Measurements from ENCODE around the gene FLNC. TPM values are rescaled to one million over a fixed set of nuclear protein-coding genes. Genes with fewer than 3 reads are reported as not detected.
A peak's percentile ranks its signal among the peaks of the same experiment; 100 is the strongest.

The FLNC gene
- polyA plus RNA-seq, 1 of the 3 experiments (the other 2 are of a cell fraction) = 43.7 TPM

DNA sequence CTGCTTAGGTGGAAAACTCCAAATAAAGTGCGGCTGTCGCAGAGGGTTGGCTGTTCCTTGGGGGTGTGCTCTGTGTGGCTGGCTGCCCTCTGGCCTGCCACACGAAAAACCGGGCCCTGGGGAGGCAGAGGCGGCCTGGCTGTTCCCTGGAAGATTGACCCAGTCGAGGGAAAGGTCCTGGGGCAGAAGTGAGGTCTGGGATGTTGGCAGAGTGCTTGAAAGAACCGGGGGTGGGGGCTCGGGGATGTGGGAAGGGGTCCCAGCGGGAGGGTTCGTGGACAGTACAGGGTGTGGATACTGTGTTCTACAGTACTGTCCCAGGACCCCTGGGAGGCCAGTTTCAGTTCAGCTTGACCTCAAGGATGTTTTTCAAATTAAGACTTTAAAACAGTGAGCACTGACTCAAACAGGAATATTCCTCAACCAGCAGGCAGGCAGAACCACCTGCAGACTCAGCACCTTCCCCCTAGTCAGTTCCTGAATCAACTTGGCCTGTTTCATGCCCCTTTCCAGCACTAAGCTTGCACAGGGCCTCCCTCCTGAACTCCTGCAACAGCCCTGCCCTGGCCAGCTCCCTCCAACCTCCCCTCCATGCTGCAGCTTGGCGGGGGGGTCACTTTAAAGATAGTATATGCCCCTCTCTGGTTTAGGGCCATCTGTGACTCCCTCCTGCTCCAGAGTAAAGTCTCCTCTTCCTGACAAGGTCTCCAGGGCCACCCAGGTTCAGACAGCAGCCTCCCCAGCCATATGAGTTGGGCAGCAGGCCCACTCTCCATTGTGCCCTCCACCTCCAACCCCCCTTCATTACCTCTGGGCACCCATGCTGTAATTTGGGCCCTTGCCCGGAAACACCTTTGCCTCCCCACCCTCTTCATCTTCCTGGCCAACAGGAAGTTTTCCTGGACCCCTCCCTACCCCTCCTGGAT, 29.3 kb downstream of the FLNC start:
- CTCF ChIA-PET = interaction anchor here (2.2 to 2.4 kb wide), 2 partner anchors 20 to 24 kb away, joined by 11 read pairs; no protein-coding TSS in a partner anchor
- 79% methylated on average over 12 of the region's 12 CpGs for WGBS (ENCODE audit: low lambda C conversion rate)
- no peak overlapping the region for H3K4me3 ChIP-seq (ENCODE audit: low read depth in 2 of 2, low read length in 1 of 2)

DNA sequence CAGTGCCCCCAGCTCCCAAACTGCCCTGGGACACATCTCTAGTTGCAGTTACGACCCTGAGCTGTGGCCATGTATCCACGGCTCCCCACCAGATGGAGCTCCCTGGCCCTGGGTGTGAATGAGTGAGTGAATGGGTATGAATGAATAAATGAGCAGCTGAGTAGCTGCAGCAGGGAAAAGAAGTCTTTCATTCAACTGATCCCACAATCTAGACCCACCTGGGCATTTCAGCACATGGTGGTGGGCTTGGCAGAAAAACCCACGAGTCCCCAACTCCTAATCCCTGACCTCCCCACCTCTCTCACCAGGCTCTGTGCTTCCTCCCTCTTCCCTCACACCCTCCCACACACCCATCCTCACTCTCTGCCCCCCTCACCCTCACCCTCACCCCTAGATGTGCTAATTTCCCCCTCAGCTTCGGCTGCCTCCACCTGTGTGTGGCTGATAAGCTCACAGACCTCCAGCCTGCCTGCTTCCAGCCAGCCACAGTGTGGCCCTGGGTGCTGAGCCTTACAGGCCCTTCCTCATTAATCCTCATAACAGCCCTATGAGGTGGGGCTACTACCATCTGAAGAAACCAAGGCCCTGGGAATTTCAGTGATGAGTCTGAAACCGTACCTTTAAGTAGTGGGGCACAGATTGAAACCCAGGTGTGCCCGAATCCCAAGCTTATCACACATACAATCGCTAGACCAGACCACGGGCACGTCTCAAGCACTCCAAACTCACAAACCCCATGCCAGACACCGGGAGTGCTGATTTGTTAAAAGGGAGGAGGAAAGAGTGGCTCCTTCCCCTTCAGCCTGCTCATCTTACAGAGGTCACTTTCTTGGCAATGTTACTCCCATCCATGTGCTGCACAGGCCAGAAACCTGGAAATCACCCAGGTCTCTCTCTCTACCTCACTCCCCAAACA, 30.2 kb downstream of the FLNC start:
- peak overlapping the region; percentile 7 to 27; a peak in 1 of 4 replicates for H3K27ac ChIP-seq (ENCODE audit: low read depth in 2 of 2, low read length in 1 of 2)
- DNase-seq = no peak

More for the DNA sequence above, 29.3 kb downstream of the FLNC start:
- POLR2A ChIA-PET = no interaction called here
- H3K9me2 ChIP-seq = no peaks in the 10 kb centered on the region
- H3K4me1 ChIP-seq (ENCODE audit: control insufficient read depth in 1 of 2, insufficient read depth in 2 of 2, low read depth in 1 of 2, low read length in 1 of 2) = peaks cover 0 to 18% of the 10 kb centered on the region in 2 experiments; a peak in 1 of 4 replicates
- no peaks in the 10 kb centered on the region for H3K9me3 ChIP-seq
- H3K79me2 ChIP-seq (ENCODE audit: insufficient read depth) = peaks cover 18% of the 10 kb centered on the region
- no peak overlapping the region for H3K9ac ChIP-seq
- H3K36me3 ChIP-seq (replicated peaks in 1 of 2; ENCODE audit: control insufficient read depth in 1 of 2, insufficient read depth in 2 of 2, low read length in 1 of 2) = peaks cover 22 to 31% of the 10 kb centered on the region in 2 experiments
- no peak overlapping the region for H3K27ac ChIP-seq (ENCODE audit: low read depth in 2 of 2, low read length in 1 of 2)
- peaks cover 50% of the 10 kb centered on the region for H3F3A ChIP-seq (replicated peaks; ENCODE audit: insufficient read depth)
- H3K4me2 ChIP-seq = no peak overlapping the region
- no peak for DNase-seq
- H4K20me1 ChIP-seq (ENCODE audit: insufficient read depth) = peaks cover 10% of the 10 kb centered on the region
- no peak overlapping the region for H2AFZ ChIP-seq (ENCODE audit: low read depth)
- TF ChIP-seq EP300 (IDR thresholded peaks at IDR 0.05; ENCODE audit: borderline replicate concordance in 1 of 2, low read depth in 1 of 2, low read length in 1 of 2) (no peak), POLR2AphosphoS5 (IDR thresholded peaks at IDR 0.05; ENCODE audit: low read depth, low read length) (0 out of 2 replicates have a peak, but pooled peaks have one; percentile 12)
- H3K27me3 ChIP-seq (ENCODE audit: insufficient read depth) = no peaks in the 10 kb centered on the region

More for the DNA sequence above, 30.2 kb downstream of the FLNC start:
- no peaks in the 10 kb centered on the region for H3K9me2 ChIP-seq
- H3F3A ChIP-seq (replicated peaks; ENCODE audit: insufficient read depth) = peaks cover 48% of the 10 kb centered on the region
- ChIA-PET POLR2A (no interaction called here), CTCF (interaction anchor here (1.2 to 4.3 kb wide), 6 partner anchors 10 to 68 kb away, joined by 3 to 42 read pairs (median 9); no protein-coding TSS in a partner anchor)
- H3K79me2 ChIP-seq (ENCODE audit: insufficient read depth) = peaks cover 21% of the 10 kb centered on the region
- no peaks in the 10 kb centered on the region for H3K9me3 ChIP-seq
- peaks cover 18 to 29% of the 10 kb centered on the region in 2 experiments for H3K36me3 ChIP-seq (replicated peaks in 1 of 2; ENCODE audit: control insufficient read depth in 1 of 2, insufficient read depth in 2 of 2, low read length in 1 of 2)
- no peak for TF ChIP-seq RCOR1 (IDR thresholded peaks at IDR 0.05; ENCODE audit: low read length)
- no peak for TF ChIP-seq FOXJ3 (CRISPR knock-in tag; IDR thresholded peaks at IDR 0.05)
- TF ChIP-seq SMC3 (IDR thresholded peaks at IDR 0.05; ENCODE audit: low read depth, low read length) = 0 out of 2 replicates have a peak, but pooled peaks have one; percentile 8
- peak; percentile 30; the same call in 1 of the 2 replicates for TF ChIP-seq POLR2AphosphoS5 (IDR thresholded peaks at IDR 0.05; ENCODE audit: low read depth, low read length)
- TF ChIP-seq, protein P1, sequence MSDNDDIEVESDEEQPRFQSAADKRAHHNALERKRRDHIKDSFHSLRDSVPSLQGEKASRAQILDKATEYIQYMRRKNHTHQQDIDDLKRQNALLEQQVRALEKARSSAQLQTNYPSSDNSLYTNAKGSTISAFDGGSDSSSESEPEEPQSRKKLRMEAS (IDR thresholded peaks at IDR 0.05; ENCODE audit: low read depth) = peak; percentile 68
- 0 out of 2 replicates have a peak, but pooled peaks have one; percentile 50 for TF ChIP-seq SIN3A (IDR thresholded peaks at IDR 0.05; ENCODE audit: borderline replicate concordance, low read depth, low read length)
- TF ChIP-seq, protein P2, sequence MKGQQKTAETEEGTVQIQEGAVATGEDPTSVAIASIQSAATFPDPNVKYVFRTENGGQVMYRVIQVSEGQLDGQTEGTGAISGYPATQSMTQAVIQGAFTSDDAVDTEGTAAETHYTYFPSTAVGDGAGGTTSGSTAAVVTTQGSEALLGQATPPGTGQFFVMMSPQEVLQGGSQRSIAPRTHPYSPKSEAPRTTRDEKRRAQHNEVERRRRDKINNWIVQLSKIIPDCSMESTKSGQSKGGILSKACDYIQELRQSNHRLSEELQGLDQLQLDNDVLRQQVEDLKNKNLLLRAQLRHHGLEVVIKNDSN (IDR thresholded peaks at IDR 0.05; ENCODE audit: borderline replicate concordance, low read depth) = no peak
- TF ChIP-seq NFIC (IDR thresholded peaks at IDR 0.05; ENCODE audit: borderline replicate concordance) = 0 out of 2 replicates have a peak, but pooled peaks have one; percentile 41
- no peak for TF ChIP-seq EP300 (IDR thresholded peaks at IDR 0.05; ENCODE audit: borderline replicate concordance in 1 of 2, low read depth in 1 of 2, low read length in 1 of 2)
- TF ChIP-seq, protein P3, sequence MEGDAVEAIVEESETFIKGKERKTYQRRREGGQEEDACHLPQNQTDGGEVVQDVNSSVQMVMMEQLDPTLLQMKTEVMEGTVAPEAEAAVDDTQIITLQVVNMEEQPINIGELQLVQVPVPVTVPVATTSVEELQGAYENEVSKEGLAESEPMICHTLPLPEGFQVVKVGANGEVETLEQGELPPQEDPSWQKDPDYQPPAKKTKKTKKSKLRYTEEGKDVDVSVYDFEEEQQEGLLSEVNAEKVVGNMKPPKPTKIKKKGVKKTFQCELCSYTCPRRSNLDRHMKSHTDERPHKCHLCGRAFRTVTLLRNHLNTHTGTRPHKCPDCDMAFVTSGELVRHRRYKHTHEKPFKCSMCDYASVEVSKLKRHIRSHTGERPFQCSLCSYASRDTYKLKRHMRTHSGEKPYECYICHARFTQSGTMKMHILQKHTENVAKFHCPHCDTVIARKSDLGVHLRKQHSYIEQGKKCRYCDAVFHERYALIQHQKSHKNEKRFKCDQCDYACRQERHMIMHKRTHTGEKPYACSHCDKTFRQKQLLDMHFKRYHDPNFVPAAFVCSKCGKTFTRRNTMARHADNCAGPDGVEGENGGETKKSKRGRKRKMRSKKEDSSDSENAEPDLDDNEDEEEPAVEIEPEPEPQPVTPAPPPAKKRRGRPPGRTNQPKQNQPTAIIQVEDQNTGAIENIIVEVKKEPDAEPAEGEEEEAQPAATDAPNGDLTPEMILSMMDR (IDR thresholded peaks at IDR 0.05) = peak; percentile 26; the same call in 1 of the 2 replicates
- H2AFZ ChIP-seq (ENCODE audit: low read depth) = no peak overlapping the region
- H3K4me3 ChIP-seq (ENCODE audit: low read depth in 2 of 2, low read length in 1 of 2) = no peak overlapping the region
- H4K20me1 ChIP-seq (ENCODE audit: insufficient read depth) = peaks cover 9% of the 10 kb centered on the region; the same call in 1 of the 2 replicates
- H3K4me1 ChIP-seq (ENCODE audit: control insufficient read depth in 1 of 2, insufficient read depth in 2 of 2, low read depth in 1 of 2, low read length in 1 of 2) = peaks cover 0 to 18% of the 10 kb centered on the region in 2 experiments; a peak in 1 of 4 replicates
- H3K27me3 ChIP-seq (ENCODE audit: insufficient read depth) = no peaks in the 10 kb centered on the region
- H3K4me2 ChIP-seq = no peak overlapping the region
- 72% methylated on average over 10 of the region's 10 CpGs for WGBS (ENCODE audit: low lambda C conversion rate)
- no peak overlapping the region for H3K9ac ChIP-seq

Data from SK-N-SH (cell line).